ENCODE results near the gene BUB3. TPM values are rescaled to one million over a fixed set of nuclear protein-coding genes. Genes with fewer than 3 reads are reported as not detected.
A peak's percentile ranks its signal among the peaks of the same experiment; 100 is the strongest.

BUB3 gene
- total and polyA plus RNA-seq, 2 experiments from 2014 or later, result 92.0 to 131 TPM

GRCh38 chr10:123135415-123136141 is 18.6 kb upstream of the BUB3 start, which contains the start of gene HMX3:
HMX3 (plus strand) TSS chr10:123135970; CDS start chr10:123136051, 81 bp downstream.
- no peak within 1 kb of the TSS for H3K27ac ChIP-seq
- peak within 1 kb of the TSS; percentile 82 for H3K4me2 ChIP-seq
- no peak for DNase-seq (ENCODE audit: low spot score)
- no peaks in the 10 kb centered on the region for H3K36me3 ChIP-seq (replicated peaks; ENCODE audit: insufficient read depth, low read depth)
- H3K9me2 ChIP-seq (replicated peaks; ENCODE audit: insufficient read depth), result no peaks in the 10 kb centered on the region
- TF ChIP-seq CTCF (IDR thresholded peaks at IDR 0.05; ENCODE audit: poor library complexity), result no peak
- peak; percentile 76 for TF ChIP-seq EZH2 (IDR thresholded peaks at IDR 0.05; ENCODE audit: borderline replicate concordance)
- peaks cover 16% of the 10 kb centered on the region for H3K4me1 ChIP-seq (ENCODE audit: insufficient read depth)
- WGBS (ENCODE audit: low lambda C conversion rate, missing lambda C conversion rate), result 0% methylated on average over 40 of the region's 76 CpGs
- H3K4me3 ChIP-seq, result no peak within 1 kb of the TSS
- no peaks in the 10 kb centered on the region for H3K79me2 ChIP-seq
- H2AFZ ChIP-seq, result peak within 1 kb of the TSS; percentile 81
- no peaks in the 10 kb centered on the region for H3K9me3 ChIP-seq (ENCODE audit: low read depth)
- peaks cover 95% of the 10 kb centered on the region for H3K27me3 ChIP-seq
- H4K20me1 ChIP-seq (ENCODE audit: insufficient read depth, poor library complexity, severe bottlenecking), result no peaks in the 10 kb centered on the region

GRCh38 chr10:123136221-123136805 is 17.9 kb upstream of the BUB3 start:
- TF ChIP-seq EZH2 (IDR thresholded peaks at IDR 0.05; ENCODE audit: borderline replicate concordance), result peak; percentile 76
- TF ChIP-seq CTCF (IDR thresholded peaks at IDR 0.05; ENCODE audit: poor library complexity), result no peak
- no peaks in the 10 kb centered on the region for H3K9me2 ChIP-seq (replicated peaks; ENCODE audit: insufficient read depth)
- peaks cover 16% of the 10 kb centered on the region for H3K4me1 ChIP-seq (ENCODE audit: insufficient read depth)
- no peak for DNase-seq (ENCODE audit: low spot score)
- no peak overlapping the region for H3K4me3 ChIP-seq
- 1% methylated on average over 32 of the region's 59 CpGs for WGBS (ENCODE audit: low lambda C conversion rate, missing lambda C conversion rate)
- no peaks in the 10 kb centered on the region for H4K20me1 ChIP-seq (ENCODE audit: insufficient read depth, poor library complexity, severe bottlenecking)
- no peaks in the 10 kb centered on the region for H3K36me3 ChIP-seq (replicated peaks; ENCODE audit: insufficient read depth, low read depth)
- H3K9me3 ChIP-seq (ENCODE audit: low read depth), result no peaks in the 10 kb centered on the region
- H3K27ac ChIP-seq, result no peak overlapping the region
- peaks cover 97% of the 10 kb centered on the region for H3K27me3 ChIP-seq
- H2AFZ ChIP-seq, result no peak overlapping the region
- H3K4me2 ChIP-seq, result peak overlapping the region; percentile 82
- H3K79me2 ChIP-seq, result no peaks in the 10 kb centered on the region

- peak overlapping the region; percentile 31 for H2AFZ ChIP-seq
- no peaks in the 10 kb centered on the region for H4K20me1 ChIP-seq (ENCODE audit: insufficient read depth, poor library complexity, severe bottlenecking)
- H3K4me3 ChIP-seq, result no peak overlapping the region
- H3K27me3 ChIP-seq, result peaks cover 97% of the 10 kb centered on the region
- H3K36me3 ChIP-seq (replicated peaks; ENCODE audit: insufficient read depth, low read depth), result no peaks in the 10 kb centered on the region
- H3K27ac ChIP-seq, result no peak overlapping the region
- H3K79me2 ChIP-seq, result no peaks in the 10 kb centered on the region
- peaks cover 16% of the 10 kb centered on the region for H3K4me1 ChIP-seq (ENCODE audit: insufficient read depth)
- TF ChIP-seq EZH2 (IDR thresholded peaks at IDR 0.05; ENCODE audit: borderline replicate concordance), result peak; percentile 94
- TF ChIP-seq EZH2phosphoT487 (IDR thresholded peaks at IDR 0.05; ENCODE audit: low read depth, severe bottlenecking, unreplicated experiment), result peak; percentile 64
- TF ChIP-seq CTCF (IDR thresholded peaks at IDR 0.05; ENCODE audit: poor library complexity), result no peak
- H3K9me2 ChIP-seq (replicated peaks; ENCODE audit: insufficient read depth), result no peaks in the 10 kb centered on the region
- H3K4me2 ChIP-seq, result peak overlapping the region; percentile 82
- WGBS (ENCODE audit: low lambda C conversion rate, missing lambda C conversion rate), result 1% methylated on average over 81 of the region's 83 CpGs
- H3K9me3 ChIP-seq (ENCODE audit: low read depth), result no peaks in the 10 kb centered on the region
- no peak for DNase-seq (ENCODE audit: low spot score)
Observed at GRCh38 chr10:123136806-123137642, 17.2 kb upstream of the BUB3 start.

Measured in hepatocyte (in vitro differentiated cells).